PC-3 (cell line): ENCODE results near the gene ARHGAP19. TPM values are rescaled to one million over a fixed set of nuclear protein-coding genes. Genes with fewer than 3 reads are reported as not detected.

Experiments used
- ATAC-seq: fragments of 200-7000 bp; cut with Tn5 transposase; 2 replicates; pipeline ENCODE4 v1.9.1; 2020; ENCODE audit warnings: mild to moderate bottlenecking, moderate library complexity
- BruUV-seq: library from RNA; stranded (reverse); fragments of 400-500 nt; replicated peaks from 2 replicates; lab custom pipeline; 2021; lab: Mats Ljungman, UMichigan
- CTCF ChIA-PET: fragments of 300-600 bp; sonication (Branson Sonifier 250); formaldehyde crosslinking; loops from one replicate; lab custom pipeline; 2022; ENCODE audit warnings: antibody characterized with exemption; lab: Charles Lee
- POLR2A ChIA-PET: fragments of 300-600 bp; sonication (Branson Sonifier 250); formaldehyde crosslinking; loops from one replicate; lab custom pipeline; 2022; ENCODE audit warnings: antibody characterized with exemption; ENCODE audit not compliant: unreplicated experiment; lab: Charles Lee
- DNase-seq: peaks from one replicate; pipeline ENCODE4 v3.0.0-alpha.2; 2015
- H2AFZ ChIP-seq: fragments of 300-600 bp; sonication (generic); 2 replicates; pipeline ENCODE4 v1.6.0; 2016; ENCODE audit warnings: antibody characterized with exemption, low read length
- H3F3A ChIP-seq: fragments of 300-600 bp; sonication (generic); one replicate; pipeline ENCODE4 v1.6.0; 2017; ENCODE audit warnings: antibody characterized with exemption, low read length, control low read depth, mild to moderate bottlenecking; ENCODE audit not compliant: unreplicated experiment
- H3K27ac ChIP-seq: fragments of 300-600 bp; sonication (generic); 2 replicates; pipeline ENCODE4 v1.5.1; 2016; ENCODE audit warnings: mild to moderate bottlenecking, low read length
- H3K27me3 ChIP-seq: fragments of 300-600 bp; sonication (generic); 2 replicates; pipeline ENCODE4 v1.6.1; 2016; ENCODE audit warnings: low read length, mixed read lengths
- H3K36me3 ChIP-seq: fragments of 300-600 bp; sonication (generic); 2 replicates; pipeline ENCODE4 v1.6.1; 2016; ENCODE audit warnings: low read depth, mixed run types, low read length, mixed read lengths
- H3K4me1 ChIP-seq: fragments of 300-600 bp; sonication (generic); 2 replicates; pipeline ENCODE4 v1.5.1; 2016; ENCODE audit warnings: low read length; ENCODE audit not compliant: insufficient read depth
- H3K4me2 ChIP-seq: fragments of 300-600 bp; sonication (generic); 2 replicates; pipeline ENCODE4 v1.6.0; 2016; ENCODE audit warnings: low read length
- H3K4me3 ChIP-seq: fragments of 300-600 bp; sonication (generic); 2 replicates; pipeline ENCODE4 v1.5.1; 2016; ENCODE audit warnings: mild to moderate bottlenecking, low read length, mixed read lengths
- H3K79me2 ChIP-seq: fragments of 300-600 bp; sonication (generic); 2 replicates; pipeline ENCODE4 v1.6.1; 2017; ENCODE audit warnings: low read length, mixed read lengths
- H3K9ac ChIP-seq: fragments of 300-600 bp; sonication (generic); 2 replicates; pipeline ENCODE4 v1.6.0; 2016; ENCODE audit warnings: mild to moderate bottlenecking, low read length
- H3K9me2 ChIP-seq: fragments of 300-600 bp; sonication (generic); replicated peaks from 2 replicates; pipeline ENCODE4 v1.6.1; 2016; ENCODE audit warnings: mixed run types, low read length, mixed read lengths
- H3K9me3 ChIP-seq: fragments of 300-600 bp; sonication (generic); 2 replicates; pipeline ENCODE4 v1.6.1; 2016; ENCODE audit warnings: low read length, mixed read lengths
- H4K20me1 ChIP-seq: fragments of 300-600 bp; sonication (generic); 2 replicates; pipeline ENCODE4 v1.6.1; 2016; ENCODE audit warnings: low read length, mixed read lengths
- CTCF ChIP-seq: fragments of 300-600 bp; sonication (generic); conservative IDR thresholded peaks from 2 replicates; pipeline ENCODE4 v1.5.1; 2017; ENCODE audit warnings: antibody characterized with exemption, low read depth, mild to moderate bottlenecking, low read length
- EZH2 ChIP-seq: fragments of 300-600 bp; sonication (generic); IDR thresholded peaks from one replicate; pipeline ENCODE4 v1.6.1; 2017; ENCODE audit warnings: antibody characterized with exemption, mild to moderate bottlenecking, low read length; ENCODE audit not compliant: unreplicated experiment
- EZH2phosphoT487 ChIP-seq: fragments of 300-600 bp; sonication (generic); IDR thresholded peaks from 2 replicates; pipeline ENCODE4 v1.6.1; 2018; ENCODE audit warnings: mild to moderate bottlenecking, antibody characterized with exemption, low read length, borderline replicate concordance
- intact Hi-C: fragments of 100-400 bp; cut with micrococcal nuclease; formaldehyde crosslinking; loops from 2 replicates; pipeline ENCODE4 v1.9.0; 2023
- total RNA-seq: library from RNA; depleted of rRNA; stranded (reverse); fragments of >200 nt; gene quantifications from 2 replicates; pipeline ENCODE4 v1.2.3, GENCODE V29; 2014

The ARHGAP19 gene
- total RNA-seq, 1 experiment from 2014 or later = 9.8 TPM

- Histone ChIP-seq H3K79me2 (no peaks in the 10 kb centered on the region), H3F3A (no peaks in the 10 kb centered on the region), H3K9me3 (no peaks in the 10 kb centered on the region), H4K20me1 (no peaks in the 10 kb centered on the region), H3K36me3 (no peaks in the 10 kb centered on the region; the same call in 1 of the 2 replicates), H2AFZ (no peak overlapping the region), H3K27ac (no peak overlapping the region), H3K4me1 (no peaks in the 10 kb centered on the region), H3K4me2 (no peak overlapping the region), H3K9ac (no peak overlapping the region), H3K4me3 (no peak overlapping the region), H3K27me3 (no peaks in the 10 kb centered on the region), H3K9me2 (no peaks in the 10 kb centered on the region)
- DNase-seq (no peak), ATAC-seq (no peak)
- POLR2A ChIA-PET = no interaction called here
- intact Hi-C loops = no loop called here
- CTCF ChIA-PET = no interaction called here
- TF ChIP-seq CTCF (no peak), EZH2 (no peak), EZH2phosphoT487 (no peak)
- no TSS peak for BruUV-seq
These were observed 28.5 kb downstream of the ARHGAP19 start for GRCh38 chr10:97263971-97264370.

- Histone ChIP-seq H3K4me2 (no peak overlapping the region), H3K9ac (no peak overlapping the region), H4K20me1 (no peaks in the 10 kb centered on the region), H3K27me3 (no peaks in the 10 kb centered on the region), H3K27ac (no peak overlapping the region), H3K4me3 (no peak overlapping the region), H2AFZ (no peak overlapping the region), H3K79me2 (no peaks in the 10 kb centered on the region), H3F3A (no peaks in the 10 kb centered on the region), H3K4me1 (no peaks in the 10 kb centered on the region), H3K36me3 (no peaks in the 10 kb centered on the region; the same call in 1 of the 2 replicates), H3K9me2 (no peaks in the 10 kb centered on the region), H3K9me3 (no peaks in the 10 kb centered on the region)
- no peak for ATAC-seq
- CTCF ChIA-PET = no interaction called here
- intact Hi-C loops = no loop called here
- POLR2A ChIA-PET = no interaction called here
- TF ChIP-seq EZH2 = no peak
- TF ChIP-seq CTCF = no peak
- TF ChIP-seq EZH2phosphoT487 = no peak
- no peak for DNase-seq
- no TSS peak for BruUV-seq
These were observed 30.8 kb downstream of the ARHGAP19 start for GRCh38 chr10:97261656-97262055.

GRCh38 chr10:97261183-97261582 lies 31.3 kb downstream of the ARHGAP19 start:
- BruUV-seq = no TSS peak
- CTCF ChIA-PET = no interaction called here
- Histone ChIP-seq H3K27me3 (no peaks in the 10 kb centered on the region), H3K79me2 (no peaks in the 10 kb centered on the region), H3F3A (no peaks in the 10 kb centered on the region), H3K9ac (no peak overlapping the region), H3K4me3 (no peak overlapping the region), H3K9me3 (no peaks in the 10 kb centered on the region), H3K27ac (no peak overlapping the region), H3K36me3 (no peaks in the 10 kb centered on the region; the same call in 1 of the 2 replicates), H3K9me2 (no peaks in the 10 kb centered on the region), H4K20me1 (no peaks in the 10 kb centered on the region), H2AFZ (no peak overlapping the region), H3K4me1 (no peaks in the 10 kb centered on the region), H3K4me2 (no peak overlapping the region)
- DNase-seq (no peak), ATAC-seq (no peak)
- TF ChIP-seq EZH2phosphoT487 (no peak), CTCF (no peak), EZH2 (no peak)
- POLR2A ChIA-PET = no interaction called here
- intact Hi-C loops = no loop called here
